Measurements from ENCODE around the gene FANK1. TPM values are rescaled to one million over a fixed set of nuclear protein-coding genes. Genes with fewer than 3 reads are reported as not detected.

FANK1 gene
- total RNA-seq, 2 experiments from 2014 or later: not detected

- Histone ChIP-seq H2AFZ (ENCODE audit: low read length) (no peak overlapping the region), H3K4me1 (ENCODE audit: insufficient read depth, low read length, poor library complexity, severe bottlenecking) (no peaks in the 10 kb centered on the region), H3K4me3 (ENCODE audit: low read depth, low read length, poor library complexity, severe bottlenecking) (no peak overlapping the region), H3K9me3 (ENCODE audit: low read length) (0 out of 2 replicates have a peak, but pooled peaks cover 4% of the 10 kb centered on the region), H3K79me2 (ENCODE audit: insufficient read depth, low read depth, low read length) (no peaks in the 10 kb centered on the region), H3K9me2 (ENCODE audit: insufficient read depth, low read length) (no peaks in the 10 kb centered on the region), H3K27ac (ENCODE audit: low read depth, low read length, poor library complexity, severe bottlenecking) (no peak overlapping the region), H3K36me3 (ENCODE audit: insufficient read depth, low read length) (no peaks in the 10 kb centered on the region), H4K20me1 (ENCODE audit: insufficient read depth, low read length) (no peaks in the 10 kb centered on the region), H3K4me2 (ENCODE audit: low read length) (no peak overlapping the region)
- ChIA-PET POLR2A (interaction anchor here (0.6 kb wide), 1 partner anchor 29 kb away, joined by 3 read pairs; no protein-coding TSS in a partner anchor), CTCF (ENCODE audit: unreplicated experiment) (no interaction called here)
- no peak for TF ChIP-seq EZH2phosphoT487 (IDR thresholded peaks at IDR 0.05; ENCODE audit: borderline replicate concordance, low read depth, low read length)
- TF ChIP-seq CTCF (conservative IDR thresholded peaks at IDR 0.05; ENCODE audit: low read length): no peak
- no TSS peak for BruUV-seq (replicated peaks)
- intact Hi-C loops (cut with micrococcal nuclease; ENCODE audit: unreplicated experiment): no loop called here
- no peak for DNase-seq (ENCODE audit: low spot score)
Measured at GRCh38 chr10:125928928-125929585, 32.7 kb downstream of the FANK1 start.

- H3K4me1 ChIP-seq (ENCODE audit: insufficient read depth, low read length, poor library complexity, severe bottlenecking): no peaks in the 10 kb centered on the region
- ChIA-PET POLR2A (no interaction called here), CTCF (ENCODE audit: unreplicated experiment) (no interaction called here)
- intact Hi-C loops (cut with micrococcal nuclease; ENCODE audit: unreplicated experiment): no loop called here
- H3K9me2 ChIP-seq (ENCODE audit: insufficient read depth, low read length): no peaks in the 10 kb centered on the region
- H3K4me3 ChIP-seq (ENCODE audit: low read depth, low read length, poor library complexity, severe bottlenecking): no peak overlapping the region
- 0 out of 2 replicates have a peak, but pooled peaks cover 4% of the 10 kb centered on the region for H3K9me3 ChIP-seq (ENCODE audit: low read length)
- no peaks in the 10 kb centered on the region for H4K20me1 ChIP-seq (ENCODE audit: insufficient read depth, low read length)
- BruUV-seq (replicated peaks): no TSS peak
- no peak for DNase-seq (ENCODE audit: low spot score)
- H2AFZ ChIP-seq (ENCODE audit: low read length): no peak overlapping the region
- TF ChIP-seq EZH2phosphoT487 (IDR thresholded peaks at IDR 0.05; ENCODE audit: borderline replicate concordance, low read depth, low read length) (no peak), CTCF (conservative IDR thresholded peaks at IDR 0.05; ENCODE audit: low read length) (no peak)
- no peaks in the 10 kb centered on the region for H3K79me2 ChIP-seq (ENCODE audit: insufficient read depth, low read depth, low read length)
- H3K36me3 ChIP-seq (ENCODE audit: insufficient read depth, low read length): no peaks in the 10 kb centered on the region
- no peak overlapping the region for H3K27ac ChIP-seq (ENCODE audit: low read depth, low read length, poor library complexity, severe bottlenecking)
- no peak overlapping the region for H3K4me2 ChIP-seq (ENCODE audit: low read length)
Measured at GRCh38 chr10:125929618-125930017, 33.3 kb downstream of the FANK1 start.

- Histone ChIP-seq H3K27ac (ENCODE audit: low read depth, low read length, poor library complexity, severe bottlenecking) (no peak overlapping the region), H3K9me3 (ENCODE audit: low read length) (no peaks in the 10 kb centered on the region), H3K79me2 (ENCODE audit: insufficient read depth, low read depth, low read length) (no peaks in the 10 kb centered on the region), H2AFZ (ENCODE audit: low read length) (no peak overlapping the region), H3K4me1 (ENCODE audit: insufficient read depth, low read length, poor library complexity, severe bottlenecking) (no peaks in the 10 kb centered on the region), H3K4me3 (ENCODE audit: low read depth, low read length, poor library complexity, severe bottlenecking) (no peak overlapping the region), H3K36me3 (ENCODE audit: insufficient read depth, low read length) (no peaks in the 10 kb centered on the region), H3K4me2 (ENCODE audit: low read length) (no peak overlapping the region), H3K9me2 (ENCODE audit: insufficient read depth, low read length) (no peaks in the 10 kb centered on the region), H4K20me1 (ENCODE audit: insufficient read depth, low read length) (no peaks in the 10 kb centered on the region)
- DNase-seq (ENCODE audit: low spot score): no peak
- ChIA-PET POLR2A (no interaction called here), CTCF (ENCODE audit: unreplicated experiment) (no interaction called here)
- intact Hi-C loops (cut with micrococcal nuclease; ENCODE audit: unreplicated experiment): no loop called here
- BruUV-seq (replicated peaks): no TSS peak
- TF ChIP-seq EZH2phosphoT487 (IDR thresholded peaks at IDR 0.05; ENCODE audit: borderline replicate concordance, low read depth, low read length) (no peak), CTCF (conservative IDR thresholded peaks at IDR 0.05; ENCODE audit: low read length) (no peak)
Measured at GRCh38 chr10:125933693-125934092, 37.3 kb downstream of the FANK1 start.
